ENCODE measurements around the gene HSD17B13. TPM values are rescaled to one million over a fixed set of nuclear protein-coding genes. Genes with fewer than 3 reads are reported as not detected.
A peak's percentile ranks its signal among the peaks of the same experiment; 100 is the strongest.
"Not testable (repeated sequence)": the region's sequence is repeated elsewhere in the genome, so short reads cannot be mapped to it uniquely, and the experiment has no call there.

Gene HSD17B13
- total RNA-seq, 1 experiment from 2014 or later: not detected

GRCh38 chr4:87327136-87327535, 4.5 kb upstream of the HSD17B13 start:
- no peak for DNase-seq (ENCODE audit: low read depth, low spot score)
- in situ Hi-C loops (cut with HindIII; ENCODE audit: low pct_unique_long_range_greater_than_20kb, low sequenced_read_pairs): no loop called here

- DNase-seq (ENCODE audit: low read depth, low spot score): no peak
- in situ Hi-C loops (cut with HindIII; ENCODE audit: low pct_unique_long_range_greater_than_20kb, low sequenced_read_pairs): no loop called here
These were observed 3.8 kb upstream of the HSD17B13 start for GRCh38 chr4:87326460-87326859.

GRCh38 chr4:87321888-87322287, 794 bp downstream of the HSD17B13 start:
- in situ Hi-C loops (cut with HindIII; ENCODE audit: low pct_unique_long_range_greater_than_20kb, low sequenced_read_pairs): no loop called here
- no peak for DNase-seq (ENCODE audit: low read depth, low spot score)

DNA sequence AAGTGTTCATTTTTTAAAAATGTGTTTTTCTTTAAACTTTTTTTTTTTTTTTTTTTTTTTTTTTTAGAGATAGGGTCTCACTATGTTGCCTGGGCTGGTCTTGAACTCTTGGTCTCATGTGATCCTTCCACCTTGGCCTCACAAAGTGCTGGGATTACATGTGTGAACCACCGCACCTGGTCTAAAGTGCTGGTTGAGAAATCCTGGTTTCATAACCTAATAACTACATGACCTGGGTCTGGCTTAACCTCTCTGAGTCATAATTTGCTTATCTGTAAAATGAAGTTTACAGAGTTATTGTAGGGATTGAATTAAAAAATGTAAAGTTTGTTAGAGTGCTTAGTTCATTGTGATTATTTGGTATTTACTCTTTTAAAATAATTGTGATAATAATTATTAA, 5.2 kb downstream of the HSD17B13 start:
- no peak for DNase-seq (ENCODE audit: low read depth, low spot score)
- in situ Hi-C loops (cut with HindIII; ENCODE audit: low pct_unique_long_range_greater_than_20kb, low sequenced_read_pairs): no loop called here

DNA sequence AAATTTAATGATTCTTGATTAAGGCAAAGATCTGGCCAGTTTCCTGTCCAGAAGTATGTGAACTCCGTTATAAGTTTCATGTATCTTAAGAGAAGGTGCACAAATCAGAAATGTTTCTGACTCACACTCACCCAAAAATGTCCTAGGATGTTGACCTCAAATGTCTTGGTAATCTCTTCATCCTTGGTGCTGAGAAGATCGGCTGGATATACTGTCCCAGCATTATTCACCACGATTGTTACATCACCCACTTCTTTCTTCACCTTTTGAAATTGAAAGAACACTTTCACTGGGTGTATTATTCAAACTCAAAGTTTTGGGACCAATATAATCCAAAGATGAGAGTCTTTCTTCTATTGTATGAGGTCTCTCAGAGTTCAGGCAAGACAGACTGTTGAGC, 5.7 kb downstream of the HSD17B13 start:
- no peak for DNase-seq (ENCODE audit: low read depth, low spot score)
- in situ Hi-C loops (cut with HindIII; ENCODE audit: low pct_unique_long_range_greater_than_20kb, low sequenced_read_pairs): no loop called here

GRCh38 chr4:87315000-87315399, 7.7 kb downstream of the HSD17B13 start:
- in situ Hi-C loops (cut with HindIII; ENCODE audit: low pct_unique_long_range_greater_than_20kb, low sequenced_read_pairs): not testable (repeated sequence)
- DNase-seq (ENCODE audit: low read depth, low spot score): peak; percentile 26

DNA sequence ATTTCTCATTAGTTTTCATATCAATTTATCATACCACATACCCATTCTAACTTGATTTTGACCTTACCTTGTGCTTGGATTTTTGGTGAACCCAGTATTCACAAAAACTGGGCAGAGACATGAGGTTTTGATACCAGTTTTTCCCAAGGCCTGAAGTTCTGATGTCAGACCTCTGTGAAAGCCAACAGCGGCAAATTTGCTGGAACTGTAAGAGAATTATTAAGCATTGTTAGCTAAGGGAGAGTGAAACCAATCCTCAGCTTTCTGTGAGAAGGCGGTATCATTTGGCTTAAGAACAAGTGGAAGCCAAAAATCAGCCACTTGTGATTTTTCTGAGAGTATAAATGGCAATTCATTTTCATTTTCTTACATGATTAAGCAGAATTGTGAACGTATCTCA, 8.9 kb downstream of the HSD17B13 start:
- DNase-seq (ENCODE audit: low read depth, low spot score): no peak
- in situ Hi-C loops (cut with HindIII; ENCODE audit: low pct_unique_long_range_greater_than_20kb, low sequenced_read_pairs): no loop called here

GRCh38 chr4:87311684-87312083, 11.0 kb downstream of the HSD17B13 start:
- in situ Hi-C loops (cut with HindIII; ENCODE audit: low pct_unique_long_range_greater_than_20kb, low sequenced_read_pairs): no loop called here
- no peak for DNase-seq (ENCODE audit: low read depth, low spot score)

DNA sequence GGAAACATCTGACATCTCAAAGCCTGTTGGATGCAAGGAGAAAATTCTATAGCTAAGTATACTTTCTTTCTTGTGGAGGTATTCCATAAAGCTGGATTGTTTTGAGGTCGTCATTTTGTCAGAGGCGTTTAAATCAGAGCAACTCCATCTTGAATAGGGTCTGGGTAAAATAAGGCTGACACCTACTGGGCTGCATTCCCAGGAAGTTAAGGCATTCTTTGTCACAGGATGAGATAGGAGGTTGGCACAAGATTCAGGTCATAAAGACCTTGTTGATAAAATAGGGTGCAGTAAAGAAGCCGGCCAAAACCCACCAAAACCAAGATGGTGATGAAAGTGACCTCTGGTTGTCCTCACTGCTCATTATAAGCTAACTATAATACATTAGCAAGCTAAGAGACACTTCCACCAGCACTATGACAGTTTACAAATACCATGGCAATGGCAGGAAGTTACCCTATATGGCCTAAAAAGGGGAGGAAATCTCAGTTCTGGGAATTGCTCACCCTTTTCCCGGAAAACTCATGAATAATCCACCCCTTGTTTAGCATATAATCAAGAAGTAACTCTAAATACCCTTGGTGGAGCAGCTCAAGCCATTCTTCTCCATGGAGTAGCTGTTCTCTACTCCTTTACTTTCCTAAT, 11.9 kb downstream of the HSD17B13 start:
- DNase-seq (ENCODE audit: low read depth, low spot score): no peak
- in situ Hi-C loops (cut with HindIII; ENCODE audit: low pct_unique_long_range_greater_than_20kb, low sequenced_read_pairs): no loop called here

DNA sequence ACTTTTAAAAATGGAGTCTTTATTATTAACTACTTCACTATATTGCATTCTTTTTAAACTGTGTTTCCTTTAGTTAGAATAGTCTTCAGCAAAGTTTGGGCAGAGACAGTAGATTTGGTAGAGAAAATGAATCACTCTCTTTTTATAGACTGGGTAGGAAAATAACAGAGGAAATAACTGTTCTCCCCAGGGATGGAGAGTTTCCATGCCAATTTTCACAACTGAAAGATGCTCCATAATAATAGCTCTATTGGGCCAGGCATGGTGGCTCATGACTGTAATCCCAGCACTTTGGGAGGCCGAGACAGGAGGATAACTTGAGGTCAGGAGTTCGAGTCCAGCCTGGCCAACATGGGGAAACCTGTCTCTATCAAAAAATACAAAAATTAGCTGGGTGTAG, 13.1 kb downstream of the HSD17B13 start:
- in situ Hi-C loops (cut with HindIII; ENCODE audit: low pct_unique_long_range_greater_than_20kb, low sequenced_read_pairs): no loop called here
- no peak for DNase-seq (ENCODE audit: low read depth, low spot score)

DNA sequence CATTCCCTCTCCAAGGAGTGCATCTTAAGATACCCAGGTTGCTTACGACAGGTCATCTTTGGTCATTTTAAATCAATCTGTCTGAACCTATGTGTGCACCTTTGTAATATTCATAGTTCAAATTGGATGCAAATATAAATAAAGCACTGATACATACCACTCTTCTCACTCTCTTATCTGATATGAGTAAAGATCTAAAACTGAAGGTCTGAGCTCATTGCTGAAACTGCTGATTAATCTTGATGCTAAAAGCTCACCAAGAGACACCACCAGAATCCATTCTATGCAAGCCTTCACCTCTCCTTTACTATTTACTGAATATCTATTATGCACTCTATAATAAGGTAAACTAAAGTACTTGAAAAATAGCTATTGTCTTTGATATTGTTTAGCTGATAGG, 16.6 kb downstream of the HSD17B13 start:
- DNase-seq (ENCODE audit: low read depth, low spot score): no peak
- in situ Hi-C loops (cut with HindIII; ENCODE audit: low pct_unique_long_range_greater_than_20kb, low sequenced_read_pairs): no loop called here

- DNase-seq (ENCODE audit: low read depth, low spot score): no peak
- in situ Hi-C loops (cut with HindIII; ENCODE audit: low pct_unique_long_range_greater_than_20kb, low sequenced_read_pairs): no loop called here
These were observed 17.1 kb downstream of the HSD17B13 start for GRCh38 chr4:87305562-87305961.

DNA sequence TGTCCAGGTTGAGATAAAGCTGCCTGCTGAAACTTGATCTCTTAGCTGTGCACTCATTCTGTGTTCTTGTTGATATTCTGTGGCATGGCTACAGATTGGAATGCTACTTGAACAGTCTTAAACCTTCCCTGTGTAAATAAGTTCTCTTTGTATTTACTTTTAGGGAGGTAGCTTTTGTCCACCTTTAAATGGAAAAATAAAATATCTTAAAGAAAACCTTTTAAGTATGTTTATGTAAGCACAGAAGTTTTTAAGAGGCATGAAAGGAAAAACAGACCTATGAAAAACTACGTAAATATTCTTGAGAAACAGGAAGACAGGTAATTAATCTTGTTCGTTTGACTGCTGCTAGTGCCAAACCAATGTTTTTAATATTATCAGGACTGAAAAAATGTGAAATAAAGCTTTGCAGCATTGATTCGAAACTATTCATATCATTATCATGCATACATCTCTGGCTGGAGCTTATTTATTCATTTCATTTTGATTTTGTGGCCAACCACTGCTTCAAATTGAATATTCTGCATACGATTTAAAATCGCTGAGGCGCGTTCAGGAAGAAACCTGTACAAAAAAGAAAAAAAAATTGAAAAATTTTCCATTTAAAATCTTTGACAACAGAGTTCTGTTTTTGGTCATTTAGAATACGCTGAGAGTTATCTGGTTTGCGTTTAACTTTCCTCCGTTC, 17.8 kb downstream of the HSD17B13 start:
- in situ Hi-C loops (cut with HindIII; ENCODE audit: low pct_unique_long_range_greater_than_20kb, low sequenced_read_pairs): no loop called here
- DNase-seq (ENCODE audit: low read depth, low spot score): no peak

DNA sequence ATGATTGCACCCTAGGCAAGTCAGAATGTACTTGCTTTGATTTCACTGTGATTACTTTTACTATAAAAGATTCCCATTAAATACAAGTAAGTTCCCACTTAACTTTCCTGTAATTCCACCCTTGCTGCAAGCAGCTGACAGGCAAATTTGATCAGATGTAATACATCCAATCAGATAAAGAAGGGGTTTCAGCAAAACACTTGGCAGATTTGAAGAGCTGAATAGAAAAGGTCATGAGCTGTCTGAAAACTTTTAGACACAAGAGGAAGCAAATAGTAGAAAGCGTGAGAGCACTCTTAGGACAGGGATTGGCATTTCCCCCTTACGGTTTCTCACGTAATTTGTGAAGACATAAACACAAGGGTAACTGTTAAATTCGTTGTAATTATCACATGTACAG, 22.8 kb downstream of the HSD17B13 start:
- in situ Hi-C loops (cut with HindIII; ENCODE audit: low pct_unique_long_range_greater_than_20kb, low sequenced_read_pairs): no loop called here
- DNase-seq (ENCODE audit: low read depth, low spot score): no peak

- DNase-seq (ENCODE audit: low read depth, low spot score): no peak
- in situ Hi-C loops (cut with HindIII; ENCODE audit: low pct_unique_long_range_greater_than_20kb, low sequenced_read_pairs): no loop called here
These were observed 24.3 kb downstream of the HSD17B13 start for GRCh38 chr4:87298362-87298761.

DNA sequence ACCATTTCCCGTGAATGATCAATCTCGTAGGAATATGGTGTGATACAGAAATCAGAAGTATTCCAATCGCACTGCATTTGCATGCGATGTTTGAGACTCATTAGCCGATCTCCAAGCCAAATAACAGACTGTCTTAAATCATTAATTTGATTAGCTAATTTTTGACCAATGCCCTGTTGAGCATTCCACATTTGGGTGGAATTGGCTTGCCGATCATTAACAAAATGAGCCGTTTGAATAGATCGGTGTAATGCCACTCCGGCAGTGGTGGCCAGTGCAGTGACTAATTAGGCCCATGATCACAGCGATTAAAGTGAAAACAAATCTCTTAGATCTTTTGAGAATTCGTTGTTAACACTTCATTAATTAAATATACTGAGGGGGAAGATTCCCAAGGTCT, 27.8 kb downstream of the HSD17B13 start:
- DNase-seq (ENCODE audit: low read depth, low spot score); in situ Hi-C loops (cut with HindIII; ENCODE audit: low pct_unique_long_range_greater_than_20kb, low sequenced_read_pairs): not testable (repeated sequence)

GRCh38 chr4:87293889-87294288, 28.8 kb downstream of the HSD17B13 start:
- in situ Hi-C loops (cut with HindIII; ENCODE audit: low pct_unique_long_range_greater_than_20kb, low sequenced_read_pairs); DNase-seq (ENCODE audit: low read depth, low spot score): not testable (repeated sequence)

- in situ Hi-C loops (cut with HindIII; ENCODE audit: low pct_unique_long_range_greater_than_20kb, low sequenced_read_pairs): no loop called here
- no peak for DNase-seq (ENCODE audit: low read depth, low spot score)
These were observed 35.7 kb downstream of the HSD17B13 start for GRCh38 chr4:87286970-87287369.

DNA sequence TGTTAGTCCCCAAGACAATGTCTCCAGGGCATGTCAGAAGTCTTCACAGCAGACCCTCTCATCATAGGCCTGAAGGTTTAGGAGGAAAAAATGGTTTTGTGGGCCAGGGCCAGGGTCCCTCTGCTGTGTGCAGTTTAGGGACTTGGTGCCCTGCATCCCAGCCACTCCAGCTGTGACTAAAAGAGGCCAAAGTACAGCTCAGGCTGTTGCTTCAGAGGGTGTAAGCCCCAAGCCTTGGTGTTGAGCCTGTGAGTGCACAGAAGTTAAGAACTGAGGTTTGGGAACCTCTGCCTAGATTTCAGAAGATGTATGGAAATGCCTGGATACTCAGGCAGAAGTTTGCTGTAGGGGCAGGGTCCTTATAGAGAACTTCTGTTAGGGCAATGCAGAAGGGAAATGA, 38.4 kb downstream of the HSD17B13 start:
- DNase-seq (ENCODE audit: low read depth, low spot score); in situ Hi-C loops (cut with HindIII; ENCODE audit: low pct_unique_long_range_greater_than_20kb, low sequenced_read_pairs): not testable (repeated sequence)

Measured in SK-MEL-5 (cell line).